WTC11 (cell line): ENCODE measurements around the gene MMP17.

Source experiments
- CREB1 ChIP-seq: sonication (generic); formaldehyde crosslinking; IDR thresholded peaks from 2 replicates; pipeline ENCODE4 v1.8.0; 2023; ENCODE audit warnings: mild to moderate bottlenecking, missing genetic modification reagents
- CTCF ChIP-seq: fragments of 200-600 bp; IDR thresholded peaks from 2 replicates; pipeline ENCODE4 v1.8.0; 2022; ENCODE audit warnings: antibody characterized with exemption
- HMGXB4 ChIP-seq: sonication (generic); formaldehyde crosslinking; IDR thresholded peaks from 2 replicates; pipeline ENCODE4 v1.8.1; 2023; ENCODE audit warnings: mild to moderate bottlenecking, moderate library complexity, missing genetic modification reagents
- IRF2 ChIP-seq: sonication (generic); formaldehyde crosslinking; IDR thresholded peaks from 2 replicates; pipeline ENCODE4 v1.8.0; 2022; ENCODE audit warnings: low read depth, missing genetic modification reagents, borderline replicate concordance
- MAX ChIP-seq: sonication (generic); formaldehyde crosslinking; IDR thresholded peaks from 2 replicates; pipeline ENCODE4 v1.8.0; 2022; ENCODE audit warnings: mild to moderate bottlenecking, missing genetic modification reagents
- MXD4 ChIP-seq: fragments of 250-450 bp; sonication (Bioruptor Pico); IDR thresholded peaks from 2 replicates; pipeline ENCODE4 v1.8.0; 2021; ENCODE audit warnings: mild to moderate bottlenecking, moderate library complexity, borderline replicate concordance
- NFYB ChIP-seq: sonication (generic); formaldehyde crosslinking; conservative IDR thresholded peaks from 2 replicates; pipeline ENCODE4 v1.8.0; 2022; ENCODE audit warnings: low read depth, missing genetic modification reagents
- NR2C2 ChIP-seq: sonication (generic); formaldehyde crosslinking; IDR thresholded peaks from 2 replicates; pipeline ENCODE4 v1.8.0; 2022; ENCODE audit warnings: mild to moderate bottlenecking, missing genetic modification reagents
- TCF7 ChIP-seq: sonication (generic); formaldehyde crosslinking; IDR thresholded peaks from 2 replicates; pipeline ENCODE4 v1.8.0; 2022; ENCODE audit warnings: mild to moderate bottlenecking, low read depth, missing genetic modification reagents, moderate library complexity
- ZMAT4 ChIP-seq: fragments of 250-450 bp; sonication (Bioruptor Pico); IDR thresholded peaks from 2 replicates; pipeline ENCODE4 v1.9.0; 2021; ENCODE audit warnings: mild to moderate bottlenecking
- ZNF121 ChIP-seq: sonication (generic); formaldehyde crosslinking; IDR thresholded peaks from 2 replicates; pipeline ENCODE4 v1.8.0; 2023; ENCODE audit warnings: missing genetic modification reagents
- ZNF138 ChIP-seq: sonication (generic); formaldehyde crosslinking; conservative IDR thresholded peaks from 2 replicates; pipeline ENCODE4 v1.8.1; 2022; ENCODE audit warnings: mild to moderate bottlenecking, moderate library complexity, missing genetic modification reagents
- ZNF317 ChIP-seq: sonication (generic); formaldehyde crosslinking; IDR thresholded peaks from 2 replicates; pipeline ENCODE4 v1.8.1; 2023; ENCODE audit warnings: low read depth, mild to moderate bottlenecking, moderate library complexity, missing genetic modification reagents, borderline replicate concordance

- TF ChIP-seq CTCF (no peak), MXD4 (CRISPR knock-in tag) (no peak), MAX (CRISPR knock-in tag) (no peak), CREB1 (CRISPR knock-in tag) (no peak), TCF7 (CRISPR knock-in tag) (no peak), HMGXB4 (CRISPR knock-in tag) (no peak), ZNF121 (CRISPR knock-in tag) (no peak), NFYB (CRISPR knock-in tag) (no peak), NR2C2 (CRISPR knock-in tag) (no peak), IRF2 (no peak), ZNF317 (CRISPR knock-in tag) (no peak), ZMAT4 (no peak), ZNF138 (no peak)
These were observed 55.3 kb downstream of the MMP17 start for GRCh38 chr12:131883521-131883900.
